Stimulated activated effector memory CD8-positive, alpha-beta T cell treated with anti-CD3 and anti-CD28 coated beads, Interleukin-12 subunit alpha, Interleukin-12 subunit beta, amount 100 ng/mL, for 72 hours (primary cell): ENCODE results near the gene ZNF362.
"Not testable (repeated sequence)": the region's sequence is repeated elsewhere in the genome, so short reads cannot be mapped to it uniquely, and the experiment has no call there.

Experiments
- ATAC-seq: fragments of 150-1000 bp; cut with Tn5 transposase; 2 replicates; pipeline ENCODE4 v1.10.0; 2021
- DNase-seq, 2 donors: peaks; one replicate each; pipeline ENCODE4 v3.0.0; 2021 to 2022; ENCODE audit warnings: low spot score in 2 of 2
- H3K27ac Mint-ChIP-seq: one replicate; pipeline ENCODE4 v1.8.0; 2022; ENCODE audit warnings: mild to moderate bottlenecking, mixed read lengths
- H3K36me3 Mint-ChIP-seq: one replicate; pipeline ENCODE4 v1.8.0; 2022; ENCODE audit warnings: mild to moderate bottlenecking, mixed read lengths
- H3K4me1 Mint-ChIP-seq: one replicate; pipeline ENCODE4 v1.8.0; 2022; ENCODE audit warnings: mixed read lengths
- H3K4me3 Mint-ChIP-seq: one replicate; pipeline ENCODE4 v1.8.0; 2022; ENCODE audit warnings: mild to moderate bottlenecking, mixed read lengths
- H3K9me3 Mint-ChIP-seq: one replicate; pipeline ENCODE4 v1.8.0; 2022; ENCODE audit warnings: mixed read lengths

The ZNF362 gene

GRCh38 chr1:33298623-33299277 lies 42.5 kb downstream of the ZNF362 start:
- H3K9me3 Mint-ChIP-seq: no peaks in the 10 kb centered on the region
- DNase-seq (peak; percentile 54 to 84), ATAC-seq (peak; percentile 63)
- H3K4me1 Mint-ChIP-seq: peaks cover 41% of the 10 kb centered on the region
- no peaks in the 10 kb centered on the region for H3K36me3 Mint-ChIP-seq
- no peak overlapping the region for H3K4me3 Mint-ChIP-seq
- H3K27ac Mint-ChIP-seq: peak overlapping the region; percentile 12

GRCh38 chr1:33299461-33300155 lies 43.3 kb downstream of the ZNF362 start:
- H3K27ac Mint-ChIP-seq: peak overlapping the region; percentile 12
- H3K4me3 Mint-ChIP-seq: no peak overlapping the region
- no peaks in the 10 kb centered on the region for H3K9me3 Mint-ChIP-seq
- peaks cover 41% of the 10 kb centered on the region for H3K4me1 Mint-ChIP-seq
- DNase-seq (no peak), ATAC-seq (no peak)
- H3K36me3 Mint-ChIP-seq: no peaks in the 10 kb centered on the region

DNA sequence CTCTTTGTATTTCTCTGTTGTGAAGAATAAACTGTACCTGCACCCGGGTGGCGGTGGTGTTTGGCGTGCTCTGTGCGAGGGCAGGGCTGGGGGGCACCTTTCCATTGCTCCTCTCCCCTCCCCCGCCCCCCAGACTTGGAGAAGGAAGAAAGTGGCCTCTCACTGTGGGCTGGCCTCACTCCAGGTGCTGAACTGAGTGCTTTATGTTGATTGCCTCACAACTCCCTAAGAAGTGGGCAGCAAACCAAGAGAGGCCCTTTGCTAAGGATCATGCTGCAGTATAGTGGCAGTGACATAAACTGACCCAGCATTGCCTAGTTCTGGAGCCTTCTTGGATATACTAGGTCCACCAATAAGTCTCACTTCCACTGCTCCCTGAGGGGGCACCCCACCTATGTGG lies 44.4 kb downstream of the ZNF362 start:
- Mint-ChIP-seq H3K27ac (no peak overlapping the region), H3K4me3 (no peak overlapping the region), H3K4me1 (peaks cover 36% of the 10 kb centered on the region), H3K36me3 (no peaks in the 10 kb centered on the region), H3K9me3 (no peaks in the 10 kb centered on the region)
- no peak for ATAC-seq
- DNase-seq: no peak

DNA sequence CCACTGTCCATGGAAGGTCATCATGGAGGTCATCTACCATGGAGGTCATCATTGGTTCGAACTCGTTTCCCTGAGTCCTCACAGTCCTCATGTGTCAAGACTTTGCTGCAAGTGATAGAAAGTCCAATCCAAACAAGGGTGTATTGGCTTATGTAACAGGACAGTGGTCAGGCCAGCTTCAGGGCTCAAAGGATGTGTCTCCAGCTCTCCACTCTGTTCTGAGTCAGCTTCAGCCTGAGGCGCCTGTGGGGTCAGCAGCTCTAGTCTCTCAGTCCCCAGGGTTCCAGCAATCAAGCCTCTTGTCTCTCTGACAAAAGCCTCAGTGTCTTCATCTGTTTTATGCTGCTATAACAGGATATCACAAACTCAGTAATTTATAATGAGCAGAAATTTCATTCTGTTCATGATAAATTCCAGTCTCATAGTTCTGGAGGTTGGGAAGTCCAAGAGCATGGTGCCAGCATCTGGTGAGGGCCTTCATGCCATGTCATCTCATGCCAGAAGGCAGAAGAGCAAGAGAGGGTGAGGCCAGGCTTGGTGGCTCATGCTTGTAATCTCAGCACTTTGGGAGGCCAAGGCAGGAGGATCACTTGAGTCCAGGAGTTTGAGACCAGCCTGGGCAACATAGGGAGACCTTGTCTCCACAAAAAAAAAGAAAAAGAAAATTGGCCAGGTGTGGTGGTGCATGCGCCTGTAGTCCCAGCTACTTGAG lies 45.1 kb downstream of the ZNF362 start:
- no peak for DNase-seq
- H3K27ac Mint-ChIP-seq: peak overlapping the region; percentile 73
- no peak overlapping the region for H3K4me3 Mint-ChIP-seq

GRCh38 chr1:33302325-33302724 lies 46.0 kb downstream of the ZNF362 start:
- Mint-ChIP-seq H3K4me1 (peaks cover 36% of the 10 kb centered on the region), H3K36me3 (no peaks in the 10 kb centered on the region), H3K27ac (peak overlapping the region; percentile 73), H3K9me3 (no peaks in the 10 kb centered on the region), H3K4me3 (no peak overlapping the region)
- peak; percentile 55 for ATAC-seq
- DNase-seq: no peak

More for the DNA sequence above, 45.1 kb downstream of the ZNF362 start:
- no peak for ATAC-seq
- no peaks in the 10 kb centered on the region for H3K36me3 Mint-ChIP-seq
- peaks cover 36% of the 10 kb centered on the region for H3K4me1 Mint-ChIP-seq
- no peaks in the 10 kb centered on the region for H3K9me3 Mint-ChIP-seq

GRCh38 chr1:33305016-33305415 lies 48.7 kb downstream of the ZNF362 start:
- DNase-seq (no peak), ATAC-seq (no peak)
- Mint-ChIP-seq H3K4me1 (peaks cover 24% of the 10 kb centered on the region), H3K36me3 (no peaks in the 10 kb centered on the region), H3K27ac (no peak overlapping the region), H3K4me3 (no peak overlapping the region), H3K9me3 (no peaks in the 10 kb centered on the region)

- Mint-ChIP-seq H3K36me3 (no peaks in the 10 kb centered on the region), H3K27ac (no peak overlapping the region), H3K9me3 (no peaks in the 10 kb centered on the region), H3K4me1 (peaks cover 24% of the 10 kb centered on the region), H3K4me3 (no peak overlapping the region)
- DNase-seq (no peak), ATAC-seq (no peak)
Measured at GRCh38 chr1:33305816-33306652, 49.7 kb downstream of the ZNF362 start.

DNA sequence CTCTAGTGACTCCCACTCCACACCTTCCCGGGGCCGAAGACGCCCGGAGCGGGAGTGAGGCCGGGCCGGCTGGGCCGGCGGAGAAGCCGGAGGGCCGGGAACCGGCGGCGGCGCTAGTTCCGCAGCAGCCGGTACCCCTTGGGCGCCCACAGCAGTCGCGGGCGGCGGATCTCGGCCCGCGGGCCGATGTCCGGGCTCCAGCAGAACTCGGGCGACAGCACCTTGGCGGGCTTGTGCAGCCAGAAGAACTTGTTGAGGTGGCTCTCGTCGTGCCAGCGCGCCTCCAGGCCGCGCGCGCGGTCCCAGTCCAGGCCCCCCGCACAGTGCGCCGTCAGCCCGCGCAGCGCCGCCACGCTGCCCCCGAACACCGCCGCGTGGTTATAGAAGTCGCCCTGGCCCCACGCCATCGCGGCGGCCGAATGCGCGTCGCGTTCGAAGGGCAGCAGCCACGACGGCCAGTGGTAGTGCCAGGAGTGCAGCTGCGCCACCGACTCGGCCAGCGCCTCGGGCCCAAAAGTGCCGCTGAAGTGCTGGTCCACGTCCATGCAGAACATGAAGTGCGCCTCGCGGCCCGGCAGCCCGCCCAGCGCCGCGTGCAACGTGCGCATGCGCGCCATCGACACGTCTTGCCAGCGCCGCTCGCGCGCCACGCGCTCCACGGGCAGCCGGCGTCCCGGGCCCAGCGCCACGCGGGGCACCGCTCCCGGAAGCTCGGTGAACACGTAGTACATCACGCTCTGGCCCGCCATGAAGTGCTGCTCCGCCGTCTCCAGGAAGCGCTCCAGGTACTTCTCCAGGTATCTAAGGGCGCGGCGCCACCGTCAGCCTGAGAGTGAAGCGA lies 50.6 kb downstream of the ZNF362 start:
- no peaks in the 10 kb centered on the region for H3K36me3 Mint-ChIP-seq
- DNase-seq: no peak

DNA sequence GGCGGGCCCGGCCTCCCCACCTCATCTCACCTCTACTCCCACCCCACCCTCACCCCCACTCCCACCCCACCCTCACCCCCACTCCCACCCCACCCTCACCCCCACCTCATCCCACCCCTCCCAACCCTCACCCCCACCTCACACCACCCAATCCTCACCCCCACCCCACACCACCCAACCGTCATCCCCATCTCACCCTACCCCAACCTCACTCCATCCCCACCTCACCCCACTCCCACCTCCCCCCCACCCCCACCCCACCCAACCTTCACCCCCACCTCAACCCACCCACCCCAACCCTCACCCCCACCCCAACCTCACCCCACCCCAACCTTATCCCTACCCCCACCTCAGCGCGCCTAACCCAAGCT lies 51.2 kb downstream of the ZNF362 start:
- ATAC-seq (no peak), DNase-seq (no peak)
- Mint-ChIP-seq H3K27ac (no peak overlapping the region), H3K4me3 (no peak overlapping the region), H3K4me1 (peaks cover 13% of the 10 kb centered on the region), H3K36me3 (no peaks in the 10 kb centered on the region), H3K9me3 (no peaks in the 10 kb centered on the region)

More for the DNA sequence above, 50.6 kb downstream of the ZNF362 start:
- ATAC-seq: no peak
- Mint-ChIP-seq H3K4me3 (no peak overlapping the region), H3K27ac (no peak overlapping the region), H3K4me1 (peaks cover 19% of the 10 kb centered on the region), H3K9me3 (no peaks in the 10 kb centered on the region)

DNA sequence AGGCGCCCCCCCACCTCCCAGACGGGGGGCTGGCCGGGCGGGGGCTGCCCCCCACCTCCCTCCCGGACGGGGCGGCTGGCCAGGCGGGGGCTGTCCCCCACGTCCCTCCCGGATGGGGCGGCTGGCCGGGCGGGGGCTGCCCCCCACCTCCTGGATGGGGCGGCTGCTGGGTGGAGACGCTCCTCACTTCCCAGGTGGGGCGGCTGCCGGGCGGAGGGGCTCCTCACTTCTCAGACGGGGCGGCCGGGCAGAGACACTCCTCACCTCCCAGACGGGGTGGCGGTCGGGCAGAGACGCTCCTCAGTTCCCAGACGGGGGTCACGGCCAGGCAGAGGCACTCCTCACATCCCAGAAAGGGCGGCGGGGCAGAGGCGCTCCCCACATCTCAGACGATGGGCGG lies 53.1 kb downstream of the ZNF362 start:
- H3K9me3 Mint-ChIP-seq, H3K27ac Mint-ChIP-seq, H3K4me1 Mint-ChIP-seq, H3K36me3 Mint-ChIP-seq, DNase-seq, H3K4me3 Mint-ChIP-seq, ATAC-seq: not testable (repeated sequence)

DNA sequence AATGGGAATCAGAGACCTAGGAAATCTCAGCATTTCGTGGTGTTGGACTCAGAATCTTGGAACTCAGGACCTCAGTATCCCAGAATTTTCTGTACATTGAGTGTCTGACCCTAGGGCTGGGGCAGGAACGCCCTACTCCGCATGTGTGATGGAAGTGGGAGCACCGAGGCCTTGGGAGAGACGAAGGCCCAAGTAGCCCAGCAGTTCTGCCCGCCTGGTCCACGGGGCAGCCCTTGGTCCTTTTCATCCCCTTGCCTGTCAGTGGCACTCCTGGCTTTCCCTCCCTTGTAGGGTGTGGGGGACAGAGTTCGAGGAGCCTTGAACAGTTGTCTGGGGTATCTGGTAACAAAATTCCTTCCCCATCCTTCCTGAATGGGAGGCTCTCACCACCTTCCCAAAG lies 54.4 kb downstream of the ZNF362 start:
- no peak overlapping the region for H3K27ac Mint-ChIP-seq
- H3K36me3 Mint-ChIP-seq: no peaks in the 10 kb centered on the region
- DNase-seq: no peak
- no peaks in the 10 kb centered on the region for H3K9me3 Mint-ChIP-seq
- H3K4me1 Mint-ChIP-seq: no peaks in the 10 kb centered on the region
- no peak overlapping the region for H3K4me3 Mint-ChIP-seq
- no peak for ATAC-seq

GRCh38 chr1:33311706-33312412 lies 55.6 kb downstream of the ZNF362 start:
- no peak overlapping the region for H3K4me3 Mint-ChIP-seq
- H3K9me3 Mint-ChIP-seq: no peaks in the 10 kb centered on the region
- no peak overlapping the region for H3K27ac Mint-ChIP-seq
- ATAC-seq (peak; percentile 26), DNase-seq (no peak)
- no peaks in the 10 kb centered on the region for H3K36me3 Mint-ChIP-seq
- H3K4me1 Mint-ChIP-seq: no peaks in the 10 kb centered on the region

GRCh38 chr1:33312413-33312749 lies 56.1 kb downstream of the ZNF362 start:
- Mint-ChIP-seq H3K4me3 (no peak overlapping the region), H3K4me1 (no peaks in the 10 kb centered on the region), H3K27ac (no peak overlapping the region), H3K36me3 (no peaks in the 10 kb centered on the region), H3K9me3 (no peaks in the 10 kb centered on the region)
- no peak for DNase-seq
- ATAC-seq: peak; percentile 16

DNA sequence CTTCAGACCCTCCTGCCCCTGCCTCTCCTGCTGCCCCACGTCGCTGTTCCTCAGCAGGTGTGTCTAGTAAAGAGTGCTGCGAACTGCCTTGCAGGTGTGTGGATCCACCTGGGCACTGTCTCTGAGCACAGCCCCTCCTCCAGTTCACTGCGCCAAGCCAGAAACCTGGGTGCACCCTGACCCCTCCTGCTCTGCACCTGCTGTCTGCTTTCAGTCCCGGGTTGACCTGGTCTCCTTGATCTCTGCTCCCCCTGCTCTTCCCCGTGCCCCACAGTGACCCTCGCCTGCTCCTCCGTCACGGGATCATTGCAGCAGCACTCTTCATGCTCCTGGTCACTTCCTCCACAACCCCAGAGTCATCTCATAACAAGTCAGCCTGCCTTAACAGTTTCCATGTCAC lies 58.1 kb downstream of the ZNF362 start:
- Mint-ChIP-seq H3K4me3 (no peak overlapping the region), H3K4me1 (no peaks in the 10 kb centered on the region), H3K36me3 (peaks cover 6% of the 10 kb centered on the region), H3K9me3 (no peaks in the 10 kb centered on the region), H3K27ac (no peak overlapping the region)
- no peak for ATAC-seq
- no peak for DNase-seq
